OCI-LY7 (cell line): ENCODE data around the gene LAPTM5.

ENCODE experiments used
- CTCF ChIP-seq: fragments of 200-600 bp; sonication (generic); conservative IDR thresholded peaks from 2 replicates; pipeline ENCODE4 v1.5.1; 2014; ENCODE audit warnings: mild to moderate bottlenecking, antibody characterized with exemption, low read length, moderate library complexity, mixed read lengths
- EZH2phosphoT487 ChIP-seq: fragments of 200-600 bp; sonication (generic); IDR thresholded peaks from 2 replicates; pipeline ENCODE4 v1.6.1; 2018; ENCODE audit warnings: low read depth, borderline replicate concordance, mild to moderate bottlenecking, mixed run types, antibody characterized with exemption, low read length, moderate library complexity, mixed read lengths

GRCh38 chr1:30742963-30743559 is 14.5 kb downstream of the LAPTM5 start:
- TF ChIP-seq CTCF (no peak), EZH2phosphoT487 (no peak)
